AG04450 (cell line): ENCODE results near the gene LSM7. TPM values are rescaled to one million over a fixed set of nuclear protein-coding genes. Genes with fewer than 3 reads are reported as not detected.

Experiments
- CTCF ChIA-PET: fragments of 300-600, 350-600 bp; formaldehyde crosslinking; extraction: SDS; loops from one replicate; lab custom pipeline; 2022; ENCODE audit warnings: antibody characterized with exemption, inconsistent platforms; lab: Charles Lee
- POLR2A ChIA-PET: fragments of 350-600 bp; formaldehyde crosslinking; extraction: SDS; loops from one replicate; lab custom pipeline; 2021; ENCODE audit warnings: antibody characterized with exemption, inconsistent platforms; lab: Yijun Ruan, JAX
- DNase-seq: peaks from one replicate; pipeline ENCODE4 v3.0.0-alpha.2; 2011; ENCODE audit warnings: low read depth, low spot score
- H3K27ac ChIP-seq: one replicate; pipeline ENCODE4 v1.5.1; 2012; ENCODE audit warnings: low read depth, low read length, control low read depth
- H3K27me3 ChIP-seq: one replicate; pipeline ENCODE4 v1.6.0; 2012; ENCODE audit warnings: low read length; ENCODE audit not compliant: control insufficient read depth, insufficient read depth
- H3K4me3 ChIP-seq: 2 replicates; pipeline ENCODE4 v1.5.1; 2011; ENCODE audit warnings: mild to moderate bottlenecking, low read depth, low read length, control low read depth
- H3K9me3 ChIP-seq: 2 replicates; pipeline ENCODE4 v1.5.1; 2012; ENCODE audit warnings: low read length; ENCODE audit not compliant: control insufficient read depth, insufficient read depth
- CTCF ChIP-seq: IDR thresholded peaks from 2 replicates; pipeline ENCODE4 v1.5.1; 2011; ENCODE audit warnings: low read depth, low read length, control low read depth, inconsistent platforms
- polyA plus RNA-seq: library from polyadenylated mRNA; depleted of rRNA; stranded (reverse); fragments of >200 nt; gene quantifications from 2 replicates; pipeline ENCODE4 v1.2.3, GENCODE V29; 2011

LSM7 gene
- polyA plus RNA-seq, 1 experiment, result 137 TPM

DNA sequence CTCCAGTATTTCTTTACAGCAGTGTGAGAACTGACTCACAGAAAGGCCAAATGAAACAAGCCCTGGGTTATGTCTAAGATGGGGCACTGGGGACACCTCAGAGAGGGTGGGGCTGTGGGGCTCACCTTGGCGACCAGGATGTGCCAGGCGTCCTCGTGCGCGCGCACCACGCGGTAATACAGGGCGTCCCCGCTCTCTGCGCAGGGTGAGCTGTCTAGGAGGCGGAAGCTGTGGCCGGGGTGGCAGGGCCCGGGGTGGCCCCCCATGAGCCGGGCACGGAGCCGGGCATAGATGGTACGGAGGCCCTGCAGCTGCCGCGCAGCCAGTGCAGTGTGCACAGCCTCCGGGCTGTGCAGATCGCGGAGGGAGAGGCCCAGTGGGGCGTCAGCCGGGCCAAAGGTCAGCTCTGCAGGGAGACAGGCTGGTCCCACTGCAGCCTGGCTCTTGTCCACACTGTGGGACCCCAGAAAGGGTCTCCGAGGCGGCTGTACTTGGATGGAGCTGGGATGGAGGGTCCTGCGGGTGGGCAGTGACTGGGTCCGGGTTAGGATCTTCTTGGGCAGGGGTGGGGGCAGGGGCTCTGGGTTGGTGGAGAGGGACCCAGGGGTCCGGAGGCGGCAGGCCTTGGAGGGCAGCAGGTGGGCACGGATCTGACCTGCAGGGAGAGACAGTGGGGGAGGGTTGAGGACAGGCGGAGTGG, 49.8 kb downstream of the LSM7 start:
- no peak for DNase-seq
- Histone ChIP-seq H3K9me3 (no peaks in the 10 kb centered on the region; the same call in 1 of the 2 replicates), H3K4me3 (no peak overlapping the region), H3K27me3 (no peaks in the 10 kb centered on the region), H3K27ac (no peak overlapping the region)
- ChIA-PET POLR2A (no interaction called here), CTCF (no interaction called here)
- no peak for TF ChIP-seq CTCF

DNA sequence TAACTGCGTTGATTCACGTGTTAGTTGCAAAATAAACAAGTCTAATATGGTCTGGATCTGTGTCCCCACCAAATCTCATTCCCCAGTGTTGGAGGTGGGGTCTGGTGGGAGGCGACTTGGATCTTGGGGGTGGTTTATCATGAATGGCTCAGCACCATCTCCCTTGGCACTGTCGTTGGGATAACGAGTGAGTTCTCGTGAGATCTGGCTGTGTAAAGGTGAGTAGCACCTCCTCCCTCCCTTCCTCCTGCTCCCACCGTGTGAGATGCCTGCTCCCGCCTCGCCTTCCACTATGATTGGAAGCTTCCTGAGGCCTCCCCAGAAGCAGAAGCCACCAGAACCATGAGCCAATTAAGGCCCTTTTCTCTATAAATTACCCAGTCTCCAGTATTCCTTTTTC, 51.2 kb downstream of the LSM7 start:
- no peak for DNase-seq
- no peak for TF ChIP-seq CTCF

DNA sequence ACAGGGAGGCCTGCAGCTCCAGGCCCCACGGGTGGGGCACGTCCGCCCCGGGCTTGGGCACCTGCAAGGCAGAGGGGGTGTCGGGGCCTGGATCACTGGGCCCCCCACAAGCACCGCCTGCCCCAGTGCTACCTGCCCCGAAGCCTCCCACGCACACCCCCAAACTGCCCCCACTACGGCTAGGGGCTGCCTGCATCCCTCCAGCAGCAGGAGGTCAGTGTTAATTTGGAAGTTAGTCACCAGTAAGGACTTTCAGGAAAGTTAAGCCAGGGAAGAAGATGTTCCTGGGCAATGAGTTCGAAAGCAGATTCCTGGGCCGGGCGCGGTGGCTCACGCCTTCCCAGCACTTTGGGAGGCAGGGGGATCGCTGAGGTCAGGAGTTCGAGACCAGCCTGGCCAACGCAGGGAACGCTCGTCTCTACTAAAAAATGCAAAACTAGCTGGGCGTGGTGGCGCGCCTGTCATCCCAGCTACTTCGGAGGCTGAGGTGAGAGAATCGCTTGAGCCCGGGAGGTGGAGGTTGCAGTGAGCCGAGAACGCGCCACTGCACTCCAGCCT, 51.9 kb downstream of the LSM7 start:
- no peak for DNase-seq
- ChIA-PET CTCF (interaction anchor here (0.5 to 1.0 kb wide), 2 partner anchors 114 to 121 kb away, joined by 3 to 5 read pairs; no protein-coding TSS in a partner anchor), POLR2A (no interaction called here)
- Histone ChIP-seq H3K9me3 (peaks cover 7% of the 10 kb centered on the region; the same call in 1 of the 2 replicates), H3K4me3 (no peak overlapping the region), H3K27me3 (no peaks in the 10 kb centered on the region), H3K27ac (no peak overlapping the region)
- TF ChIP-seq CTCF, result no peak

More for the DNA sequence above, 51.2 kb downstream of the LSM7 start:
- H3K9me3 ChIP-seq, result peaks cover 7% of the 10 kb centered on the region; the same call in 1 of the 2 replicates
- POLR2A ChIA-PET, result no interaction called here
- H3K27ac ChIP-seq, result no peak overlapping the region
- no peak overlapping the region for H3K4me3 ChIP-seq
- H3K27me3 ChIP-seq, result no peaks in the 10 kb centered on the region
- CTCF ChIA-PET, result interaction anchor here (1.0 kb wide), 1 partner anchor 121 kb away, joined by 5 read pairs; no protein-coding TSS in a partner anchor

GRCh38 chr19:2275588-2276428, 52.6 kb downstream of the LSM7 start:
- H3K27ac ChIP-seq, result no peak overlapping the region
- no peak for DNase-seq
- POLR2A ChIA-PET, result no interaction called here
- no peak overlapping the region for H3K4me3 ChIP-seq
- no peaks in the 10 kb centered on the region for H3K27me3 ChIP-seq
- CTCF ChIA-PET, result interaction anchor here (0.5 to 2.1 kb wide), 7 partner anchors 16 to 190 kb away, joined by 3 to 6 read pairs (median 4); partner anchors contain the start of gene PLEKHJ1
- no peak for TF ChIP-seq CTCF
- H3K9me3 ChIP-seq, result peaks cover 7% of the 10 kb centered on the region; the same call in 1 of the 2 replicates
